Loucy (cell line): ENCODE results near the gene CNTN5.

Experiments used
- H2AFZ ChIP-seq: fragments of 200-600 bp; sonication (generic); 2 replicates; pipeline ENCODE4 v1.6.0; 2016; ENCODE audit warnings: antibody characterized with exemption, mild to moderate bottlenecking, low read length, moderate library complexity
- H3F3A ChIP-seq: fragments of 200-600 bp; 2 replicates; pipeline ENCODE4 v1.6.0; 2016; ENCODE audit warnings: antibody characterized with exemption, low read depth, mild to moderate bottlenecking
- H3K27me3 ChIP-seq: fragments of 200-600 bp; sonication (generic); 2 replicates; pipeline ENCODE4 v1.6.1; 2014; ENCODE audit warnings: low read length, mild to moderate bottlenecking; ENCODE audit not compliant: insufficient read depth, poor library complexity, severe bottlenecking
- H3K36me3 ChIP-seq: fragments of 200-600 bp; sonication (generic); 2 replicates; pipeline ENCODE4 v1.6.1; 2016; ENCODE audit warnings: low read length; ENCODE audit not compliant: insufficient read depth
- H3K4me1 ChIP-seq: fragments of 200-600 bp; sonication (generic); 2 replicates; pipeline ENCODE4 v1.5.1; 2014; ENCODE audit warnings: low read length, mild to moderate bottlenecking; ENCODE audit not compliant: insufficient read depth, poor library complexity, severe bottlenecking
- H3K4me2 ChIP-seq: fragments of 200-600 bp; sonication (generic); 2 replicates; pipeline ENCODE4 v1.6.0; 2014; ENCODE audit warnings: antibody characterized with exemption, low read length, low read depth, mild to moderate bottlenecking; ENCODE audit not compliant: poor library complexity, severe bottlenecking
- H3K4me3 ChIP-seq: fragments of 200-600 bp; sonication (generic); 2 replicates; pipeline ENCODE4 v1.5.1; 2014; ENCODE audit warnings: low read length, mild to moderate bottlenecking, mixed read lengths; ENCODE audit not compliant: poor library complexity, severe bottlenecking
- H3K79me2 ChIP-seq: fragments of 200-600 bp; sonication (generic); 2 replicates; pipeline ENCODE4 v1.6.1; 2014; ENCODE audit warnings: low read length; ENCODE audit not compliant: insufficient read depth
- H3K9ac ChIP-seq: fragments of 200-600 bp; sonication (generic); 2 replicates; pipeline ENCODE4 v1.6.0; 2014; ENCODE audit warnings: mild to moderate bottlenecking, low read depth, low read length, moderate library complexity; ENCODE audit not compliant: poor library complexity, severe bottlenecking
- H3K9me2 ChIP-seq: fragments of 200-600 bp; sonication (generic); replicated peaks from 2 replicates; pipeline ENCODE4 v1.6.1; 2016; ENCODE audit warnings: low read depth, low read length, mixed read lengths
- H3K9me3 ChIP-seq: fragments of 200-600 bp; sonication (generic); 2 replicates; pipeline ENCODE4 v1.6.1; 2014; ENCODE audit warnings: mild to moderate bottlenecking, antibody characterized with exemption, low read length, low read depth; ENCODE audit not compliant: insufficient read depth
- H4K20me1 ChIP-seq: fragments of 200-600 bp; sonication (generic); 2 replicates; pipeline ENCODE4 v1.6.0; 2014; ENCODE audit warnings: antibody characterized with exemption, low read length, mild to moderate bottlenecking; ENCODE audit not compliant: insufficient read depth, poor library complexity, severe bottlenecking
- CTCF ChIP-seq: fragments of 200-600 bp; sonication (generic); conservative IDR thresholded peaks from 2 replicates; pipeline ENCODE4 v1.5.1; 2014; ENCODE audit warnings: mild to moderate bottlenecking, antibody characterized with exemption, low read length
- EZH2phosphoT487 ChIP-seq: fragments of 200-600 bp; IDR thresholded peaks from 2 replicates; pipeline ENCODE4 v1.6.1; 2018; ENCODE audit warnings: antibody characterized with exemption, mild to moderate bottlenecking, moderate library complexity, borderline replicate concordance

The CNTN5 gene

GRCh38 chr11:100359281-100359680 lies 1338.5 kb downstream of the CNTN5 start:
- TF ChIP-seq EZH2phosphoT487 (no peak), CTCF (no peak)
- H3K9me3 ChIP-seq = no peaks in the 10 kb centered on the region
- H4K20me1 ChIP-seq = no peaks in the 10 kb centered on the region
- H2AFZ ChIP-seq = no peak overlapping the region
- no peak overlapping the region for H3K9ac ChIP-seq
- H3K36me3 ChIP-seq = no peaks in the 10 kb centered on the region
- H3K27me3 ChIP-seq = no peaks in the 10 kb centered on the region
- no peaks in the 10 kb centered on the region for H3F3A ChIP-seq
- no peaks in the 10 kb centered on the region for H3K4me1 ChIP-seq
- H3K9me2 ChIP-seq = no peaks in the 10 kb centered on the region
- no peak overlapping the region for H3K4me2 ChIP-seq
- H3K4me3 ChIP-seq = no peak overlapping the region
- H3K79me2 ChIP-seq = no peaks in the 10 kb centered on the region

GRCh38 chr11:100367892-100368291 lies 1347.1 kb downstream of the CNTN5 start:
- Histone ChIP-seq H4K20me1 (no peaks in the 10 kb centered on the region), H3K9ac (no peak overlapping the region), H3K4me2 (no peak overlapping the region), H3K9me2 (no peaks in the 10 kb centered on the region), H3K9me3 (no peaks in the 10 kb centered on the region; the same call in 1 of the 2 replicates), H3K79me2 (no peaks in the 10 kb centered on the region), H2AFZ (no peak overlapping the region), H3K27me3 (no peaks in the 10 kb centered on the region), H3K36me3 (no peaks in the 10 kb centered on the region), H3K4me1 (no peaks in the 10 kb centered on the region), H3F3A (no peaks in the 10 kb centered on the region), H3K4me3 (no peak overlapping the region)
- TF ChIP-seq CTCF (no peak), EZH2phosphoT487 (no peak)

- H3K9me3 ChIP-seq = peaks cover 2% of the 10 kb centered on the region; the same call in 1 of the 2 replicates
- H3K4me2 ChIP-seq = no peak overlapping the region
- H4K20me1 ChIP-seq = no peaks in the 10 kb centered on the region
- H3K36me3 ChIP-seq = no peaks in the 10 kb centered on the region
- no peaks in the 10 kb centered on the region for H3K79me2 ChIP-seq
- H3K4me3 ChIP-seq = no peak overlapping the region
- no peaks in the 10 kb centered on the region for H3K9me2 ChIP-seq
- H2AFZ ChIP-seq = no peak overlapping the region
- no peaks in the 10 kb centered on the region for H3K4me1 ChIP-seq
- TF ChIP-seq CTCF = no peak
- no peak for TF ChIP-seq EZH2phosphoT487
- H3F3A ChIP-seq = no peaks in the 10 kb centered on the region
- no peaks in the 10 kb centered on the region for H3K27me3 ChIP-seq
- H3K9ac ChIP-seq = no peak overlapping the region
These were observed 1362.7 kb downstream of the CNTN5 start for GRCh38 chr11:100383357-100383865.
